HepG2 (cell line): ENCODE data around the gene PBX2. TPM values are rescaled to one million over a fixed set of nuclear protein-coding genes. Genes with fewer than 3 reads are reported as not detected.
A peak's percentile ranks its signal among the peaks of the same experiment; 100 is the strongest.

Source experiments
- ATAC-seq: fragments of 200-7000 bp; cut with Tn5 transposase; 3 replicates; pipeline ENCODE4 v1.9.1; 2020; ENCODE audit warnings: mild to moderate bottlenecking, moderate library complexity
- BruUV-seq: library from RNA; stranded (reverse); fragments of 400-500 nt; replicated peaks from 2 replicates; lab custom pipeline; 2021; lab: Mats Ljungman, UMichigan
- CTCF ChIA-PET: fragments of 300-600 bp; formaldehyde crosslinking; extraction: SDS; loops from one replicate; lab custom pipeline; 2021; ENCODE audit warnings: low total read pairs, inconsistent platforms, low intra/inter-chr PET ratio; lab: Yijun Ruan, JAX
- POLR2A ChIA-PET: fragments of 350-600 bp; sonication (Branson Sonifier 250); formaldehyde crosslinking; loops from one replicate; lab custom pipeline; 2020; ENCODE audit warnings: antibody characterized with exemption, inconsistent platforms; lab: Yijun Ruan, JAX
- DNase-seq: peaks from one replicate; pipeline ENCODE4 v3.0.0-alpha.2; 2015; ENCODE audit warnings: low spot score
- FAIRE-seq: peaks from 3 replicates; lab custom pipeline; 2011; peaks lifted over from hg19 to GRCh38; lab: Jason Lieb, UNC
- H2AFZ ChIP-seq: one replicate; pipeline ENCODE4 v1.6.1; 2011; ENCODE audit warnings: low read length, inconsistent platforms
- H3K27ac ChIP-seq: fragments of 300-600 bp; 3 replicates; pipeline ENCODE4 v1.8.0; 2011; ENCODE audit warnings: mixed run types, mild to moderate bottlenecking, mixed read lengths, low read length, inconsistent platforms; ENCODE audit not compliant: insufficient read depth; ENCODE audit errors: extremely low read length
- H3K27me3 ChIP-seq, 2 experiments: fragments of 200-600 bp in 1 of 2; 2 replicates in 1 of 2; 3 replicates in 1 of 2; pipeline versions ENCODE4 v1.6.0 to v1.8.0; 2011; ENCODE audit warnings: low read length in 2 of 2, mild to moderate bottlenecking in 2 of 2, moderate library complexity in 2 of 2, inconsistent platforms in 1 of 2; ENCODE audit not compliant: insufficient read depth in 2 of 2, control insufficient read depth in 1 of 2
- H3K36me3 ChIP-seq, 2 experiments: fragments of 200-600 bp in 1 of 2; replicated peaks in 1 of 2; 2 replicates in 1 of 2; 3 replicates in 1 of 2; pipeline versions ENCODE4 v1.5.1 to v1.8.0; 2011; ENCODE audit warnings: low read length in 2 of 2, inconsistent platforms in 1 of 2; ENCODE audit not compliant: insufficient read depth in 2 of 2, control insufficient read depth in 1 of 2
- H3K4me1 ChIP-seq: 2 replicates; pipeline ENCODE4 v1.5.1; 2012; ENCODE audit warnings: low read length, inconsistent platforms; ENCODE audit not compliant: insufficient read depth
- H3K4me2 ChIP-seq: 2 replicates; pipeline ENCODE4 v1.6.0; 2011; ENCODE audit warnings: low read depth, low read length, inconsistent platforms
- H3K4me3 ChIP-seq, 3 experiments: fragments of 200-600 bp in 1 of 3; sonication (generic), shearing (Covaris generic) in 1 of 3; replicated peaks in 1 of 3; 2 replicates each; pipeline ENCODE4 v1.5.1; 2011 to 2016; ENCODE audit warnings: low read length in 3 of 3, inconsistent platforms in 2 of 3, low read depth in 2 of 3, mild to moderate bottlenecking in 2 of 3, control low read depth in 1 of 3, mixed read lengths in 1 of 3; ENCODE audit not compliant: insufficient read depth in 1 of 3
- H3K79me2 ChIP-seq: one replicate; pipeline ENCODE4 v1.6.1; 2011; ENCODE audit warnings: low read length, inconsistent platforms; ENCODE audit not compliant: insufficient read depth
- H3K9ac ChIP-seq: 2 replicates; pipeline ENCODE4 v1.6.0; 2011; ENCODE audit warnings: mild to moderate bottlenecking, low read depth, low read length, inconsistent platforms; ENCODE audit not compliant: insufficient read depth
- H3K9me3 ChIP-seq: 2 replicates; pipeline ENCODE4 v1.5.1; 2012; ENCODE audit warnings: mild to moderate bottlenecking, low read length
- H4K20me1 ChIP-seq: 2 replicates; pipeline ENCODE4 v1.6.0; 2011; ENCODE audit warnings: inconsistent platforms, mild to moderate bottlenecking, low read length, moderate library complexity; ENCODE audit not compliant: insufficient read depth
- GABPA ChIP-seq, 2 experiments: IDR thresholded peaks; 2 replicates each; pipeline ENCODE4 v1.6.1; 2011 to 2016; ENCODE audit warnings: low read depth in 2 of 2, low read length in 1 of 2, missing biosample characterization in 1 of 2, missing genetic modification characterization in 1 of 2
- MAZ ChIP-seq, 2 experiments: sonication (generic) in 1 of 2; formaldehyde crosslinking in 1 of 2; IDR thresholded peaks; 2 replicates each; pipeline versions ENCODE4 v1.5.0 to v1.6.1; 2012 to 2020; ENCODE audit warnings: low read depth in 2 of 2, mild to moderate bottlenecking in 2 of 2, borderline replicate concordance in 1 of 2, improper control_type of control experiment in 1 of 2, low read length in 1 of 2, missing genetic modification reagents in 1 of 2, moderate library complexity in 1 of 2
- POLR2AphosphoS5 ChIP-seq: IDR thresholded peaks from 2 replicates; pipeline ENCODE4 v1.6.1; 2012; ENCODE audit warnings: low read depth, low read length
- TAF15 ChIP-seq: fragments of 200-400 bp; formaldehyde crosslinking; IDR thresholded peaks from one replicate; pipeline ENCODE4 v1.6.1; 2018; ENCODE audit warnings: mild to moderate bottlenecking, low read depth, low read length; ENCODE audit not compliant: poor library complexity, severe bottlenecking
- ZNF788 ChIP-seq: sonication (generic); formaldehyde crosslinking; IDR thresholded peaks from 2 replicates; pipeline ENCODE4 v1.5.0; 2020; ENCODE audit warnings: mild to moderate bottlenecking, missing genetic modification reagents, borderline replicate concordance
- WGBS: methylation state at CpG from one replicate; pipeline ENCODE4 v1.1.6; 2017; ENCODE audit warnings: low lambda C conversion rate; 5-methylcytosine and 5-hydroxymethylcytosine counted together
- in situ Hi-C: cut with HindIII; loops from 2 replicates; pipeline ENCODE4 v1.10.0; 2017; ENCODE audit warnings: low pct_unique_long_range_greater_than_20kb; ENCODE audit not compliant: extremely low pct_ligation_motif_present
- intact Hi-C: fragments of 100-400 bp; cut with micrococcal nuclease; formaldehyde crosslinking; loops from one replicate; pipeline ENCODE4 v1.10.0; 2022; ENCODE audit not compliant: unreplicated experiment
- polyA plus RNA-seq, 8 experiments: library from polyadenylated mRNA; depleted of rRNA in 3 of 8; stranded (reverse) in 7 of 8; unstranded in 1 of 8; fragments of >200 nt; fragmentation: Illumina TruSeq in 4 of 8; extraction: Trizol in 4 of 8; gene quantifications; 2 replicates each; pipeline versions ENCODE4 v1.2.1 to v1.2.3, GENCODE V29; 2011 to 2016; ENCODE audit warnings: low read depth in 4 of 8, missing spikeins in 1 of 8, mixed read lengths in 1 of 8; ENCODE audit not compliant: insufficient read depth in 1 of 8
- total RNA-seq, 5 experiments: library from RNA; depleted of rRNA; stranded (reverse); fragments of >200 nt; fragmentation: Illumina TruSeq; extraction: Trizol; gene quantifications; 2 replicates each; pipeline ENCODE4 v1.2.3, GENCODE V29; 2016; ENCODE audit warnings: low read depth in 1 of 5
- TF ChIP-seq, protein P1 (sequence below): sonication (generic); formaldehyde crosslinking; IDR thresholded peaks from 2 replicates; pipeline ENCODE4 v1.8.1; 2022; ENCODE audit warnings: mild to moderate bottlenecking, missing genetic modification reagents

Gene PBX2
- total and polyA plus RNA-seq, 2 of the 13 experiments (the other 11 are each of a cell fraction or from before 2014, with no cell fraction given), result 42.3 to 77.8 TPM

DNA sequence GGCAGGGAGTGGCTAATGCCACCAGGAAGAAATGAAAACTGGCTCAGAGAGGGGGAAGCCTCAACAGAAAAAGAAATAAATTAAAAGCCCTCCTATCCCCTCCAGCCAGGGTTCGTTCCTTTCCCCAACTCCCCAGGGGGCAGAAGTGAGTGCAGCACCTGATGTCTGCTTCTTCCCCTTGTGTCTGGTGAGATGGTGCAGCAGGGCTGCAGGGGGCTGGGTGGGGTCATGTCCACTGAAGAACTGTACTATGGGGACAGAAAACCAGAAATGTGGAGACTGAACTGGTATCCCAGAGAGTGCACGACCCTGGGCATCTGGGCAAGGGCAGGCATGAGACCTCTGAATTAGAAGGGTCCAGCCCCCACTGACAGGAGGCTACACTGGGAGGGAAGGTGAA lies 21.7 kb downstream of the PBX2 start:
- intact Hi-C loops (no loop called here), in situ Hi-C loops (no loop called here)
- H2AFZ ChIP-seq, result no peak overlapping the region
- H3K9ac ChIP-seq, result no peak overlapping the region
- peaks cover 11% of the 10 kb centered on the region for H3K79me2 ChIP-seq
- no peak for ATAC-seq
- BruUV-seq, result TSS peak; percentile 45
- peaks cover 10% of the 10 kb centered on the region for H3K4me1 ChIP-seq
- H4K20me1 ChIP-seq, result no peaks in the 10 kb centered on the region
- H3K4me3 ChIP-seq, result no peak overlapping the region
- 94% methylated on average over 2 of the region's 2 CpGs for WGBS
- ChIA-PET POLR2A (interaction anchor here (1.3 to 1.5 kb wide), 3 partner anchors 8 to 52 kb away, joined by 3 to 5 read pairs (median 3); partner anchors contain the start of gene AGPAT1), CTCF (no interaction called here)
- H3K9me3 ChIP-seq, result no peaks in the 10 kb centered on the region
- DNase-seq, result no peak
- peaks cover 18 to 52% of the 10 kb centered on the region in 2 experiments for H3K36me3 ChIP-seq
- H3K27ac ChIP-seq, result no peak overlapping the region
- H3K27me3 ChIP-seq, result no peaks in the 10 kb centered on the region
- FAIRE-seq, result no peak
- TF ChIP-seq ZNF788 (peak; percentile 41; the same call in 1 of the 2 replicates), MAZ (IDR thresholded peaks at IDR 0.05; ENCODE audit: borderline replicate concordance, low read depth, low read length) (no peak), MAZ (CRISPR knock-in tag; IDR thresholded peaks at IDR 0.05; ENCODE audit: low read depth) (no peak), TAF15 (no peak), POLR2AphosphoS5 (peak; percentile 40), GABPA (IDR thresholded peaks at IDR 0.05; ENCODE audit: low read depth, low read length) (no peak), GABPA (CRISPR knock-in tag; IDR thresholded peaks at IDR 0.05; ENCODE audit: low read depth) (no peak)
- TF ChIP-seq, protein P1, sequence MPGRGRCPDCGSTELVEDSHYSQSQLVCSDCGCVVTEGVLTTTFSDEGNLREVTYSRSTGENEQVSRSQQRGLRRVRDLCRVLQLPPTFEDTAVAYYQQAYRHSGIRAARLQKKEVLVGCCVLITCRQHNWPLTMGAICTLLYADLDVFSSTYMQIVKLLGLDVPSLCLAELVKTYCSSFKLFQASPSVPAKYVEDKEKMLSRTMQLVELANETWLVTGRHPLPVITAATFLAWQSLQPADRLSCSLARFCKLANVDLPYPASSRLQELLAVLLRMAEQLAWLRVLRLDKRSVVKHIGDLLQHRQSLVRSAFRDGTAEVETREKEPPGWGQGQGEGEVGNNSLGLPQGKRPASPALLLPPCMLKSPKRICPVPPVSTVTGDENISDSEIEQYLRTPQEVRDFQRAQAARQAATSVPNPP, result no peak
- H3K4me2 ChIP-seq, result no peak overlapping the region
